K562 (cell line): Measurements from ENCODE around the gene PBRM1.

Experiments
- BHLHE40 ChIP-seq: IDR thresholded peaks from 2 replicates; pipeline ENCODE4 v1.6.1; 2011; ENCODE audit warnings: low read length, improper control_type of control experiment
- C11orf30 ChIP-seq: fragments of 450-650 bp; IDR thresholded peaks from 2 replicates; pipeline ENCODE4 v1.6.1; 2016; ENCODE audit warnings: low read depth, mild to moderate bottlenecking
- HDAC8 ChIP-seq: fragments of 450-650 bp; IDR thresholded peaks from 2 replicates; pipeline ENCODE4 v1.6.1; 2016; ENCODE audit warnings: mild to moderate bottlenecking, missing genetic modification characterization, moderate library complexity, missing compliant biosample characterization
- PHF21A ChIP-seq: fragments of 450-650 bp; IDR thresholded peaks from 2 replicates; pipeline ENCODE4 v1.6.1; 2017; ENCODE audit warnings: low read depth, borderline replicate concordance
- POLR2AphosphoS5 ChIP-seq: IDR thresholded peaks from 2 replicates; pipeline ENCODE4 v1.6.1; 2011; ENCODE audit warnings: mild to moderate bottlenecking, low read depth, low read length, moderate library complexity; ENCODE audit not compliant: control insufficient read depth, insufficient read depth
- RCOR1 ChIP-seq, 2 experiments: IDR thresholded peaks; 2 replicates each; pipeline ENCODE4 v1.6.1; 2012; ENCODE audit warnings: low read depth in 2 of 2, low read length in 2 of 2, borderline replicate concordance in 1 of 2, improper control_type of control experiment in 1 of 2
- SIN3A ChIP-seq, 2 experiments: fragments of 150-350 bp in 1 of 2; IDR thresholded peaks; 2 replicates each; pipeline ENCODE4 v1.6.1; 2011 to 2016; ENCODE audit warnings: borderline replicate concordance in 2 of 2, low read depth in 2 of 2, low read length in 2 of 2, mild to moderate bottlenecking in 2 of 2, moderate library complexity in 2 of 2; ENCODE audit not compliant: control insufficient read depth in 1 of 2
- TAF1 ChIP-seq: IDR thresholded peaks from 2 replicates; pipeline ENCODE4 v1.6.1; 2011; ENCODE audit warnings: mild to moderate bottlenecking, low read length, moderate library complexity; ENCODE audit not compliant: insufficient read depth, control insufficient read depth, severe bottlenecking; ENCODE audit errors: extremely low read depth
- ZNF274 ChIP-seq: IDR thresholded peaks from 2 replicates; pipeline ENCODE4 v1.6.1; 2011; ENCODE audit warnings: low read depth, mild to moderate bottlenecking, low read length, moderate library complexity, borderline replicate concordance
- TF ChIP-seq, protein P1 (sequence below), 3 experiments: IDR thresholded peaks in 2 of 3; conservative IDR thresholded peaks in 1 of 3; 2 replicates each; pipeline ENCODE4 v1.5.1; 2011 to 2012; ENCODE audit warnings: low read length in 3 of 3, mild to moderate bottlenecking in 3 of 3, control low read depth in 2 of 3, improper control_type of control experiment in 1 of 3, inconsistent platforms in 1 of 3, low read depth in 1 of 3, mixed read lengths in 1 of 3, moderate library complexity in 1 of 3; ENCODE audit not compliant: insufficient read depth in 2 of 3
- TF ChIP-seq, protein P2 (sequence below): sonication (generic); formaldehyde crosslinking; IDR thresholded peaks from 2 replicates; pipeline ENCODE4 v1.8.0; 2023; ENCODE audit warnings: mild to moderate bottlenecking, missing genetic modification reagents
- TF ChIP-seq, protein P3 (sequence below), 3 experiments: fragments of 200-800 bp in 1 of 3; sonication (Bioruptor generic) in 1 of 3; sonication (generic) in 1 of 3; formaldehyde crosslinking in 1 of 3; IDR thresholded peaks; 2 replicates each; pipeline versions ENCODE4 v1.6.1 to v1.8.0; 2016 to 2022; ENCODE audit warnings: mild to moderate bottlenecking in 2 of 3, missing compliant biosample characterization in 2 of 3, missing genetic modification characterization in 2 of 3, missing genetic modification reagents in 1 of 3
- TF ChIP-seq, protein P4 (sequence below): fragments of 250-450 bp; sonication (Bioruptor Pico); IDR thresholded peaks from 2 replicates; pipeline ENCODE4 v1.8.0; 2022; ENCODE audit warnings: inconsistent platforms, mild to moderate bottlenecking, moderate library complexity, borderline replicate concordance

DNA sequence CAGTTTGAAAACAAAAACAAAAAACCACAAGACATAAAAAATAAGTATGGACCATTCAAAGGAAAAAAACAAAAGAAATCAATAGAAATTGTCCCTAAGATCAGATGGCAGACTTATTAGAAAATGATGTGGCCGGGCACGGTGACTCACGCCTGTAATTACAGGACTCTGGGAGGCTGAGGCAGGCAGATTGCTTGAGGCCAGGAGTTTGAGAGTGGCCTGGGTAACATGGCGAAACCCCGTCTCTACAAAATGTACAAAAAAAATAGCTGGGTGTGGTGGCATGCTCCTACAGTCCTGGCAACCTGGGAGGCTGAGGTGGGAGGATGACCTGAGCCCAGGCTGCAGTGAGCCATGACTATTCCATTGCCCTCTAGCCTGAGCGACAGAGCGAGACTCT lies 36.8 kb upstream of the PBRM1 start:
- no peak for TF ChIP-seq ZNF274
- TF ChIP-seq POLR2AphosphoS5: no peak
- TF ChIP-seq TAF1: no peak
- no peak for TF ChIP-seq RCOR1 (IDR thresholded peaks at IDR 0.05; ENCODE audit: borderline replicate concordance in 1 of 2, low read depth in 2 of 2, low read length in 2 of 2)
- TF ChIP-seq BHLHE40: no peak
- TF ChIP-seq PHF21A: no peak
- no peak for TF ChIP-seq HDAC8 (tag)
- TF ChIP-seq, protein P1, sequence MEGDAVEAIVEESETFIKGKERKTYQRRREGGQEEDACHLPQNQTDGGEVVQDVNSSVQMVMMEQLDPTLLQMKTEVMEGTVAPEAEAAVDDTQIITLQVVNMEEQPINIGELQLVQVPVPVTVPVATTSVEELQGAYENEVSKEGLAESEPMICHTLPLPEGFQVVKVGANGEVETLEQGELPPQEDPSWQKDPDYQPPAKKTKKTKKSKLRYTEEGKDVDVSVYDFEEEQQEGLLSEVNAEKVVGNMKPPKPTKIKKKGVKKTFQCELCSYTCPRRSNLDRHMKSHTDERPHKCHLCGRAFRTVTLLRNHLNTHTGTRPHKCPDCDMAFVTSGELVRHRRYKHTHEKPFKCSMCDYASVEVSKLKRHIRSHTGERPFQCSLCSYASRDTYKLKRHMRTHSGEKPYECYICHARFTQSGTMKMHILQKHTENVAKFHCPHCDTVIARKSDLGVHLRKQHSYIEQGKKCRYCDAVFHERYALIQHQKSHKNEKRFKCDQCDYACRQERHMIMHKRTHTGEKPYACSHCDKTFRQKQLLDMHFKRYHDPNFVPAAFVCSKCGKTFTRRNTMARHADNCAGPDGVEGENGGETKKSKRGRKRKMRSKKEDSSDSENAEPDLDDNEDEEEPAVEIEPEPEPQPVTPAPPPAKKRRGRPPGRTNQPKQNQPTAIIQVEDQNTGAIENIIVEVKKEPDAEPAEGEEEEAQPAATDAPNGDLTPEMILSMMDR (IDR thresholded peaks at IDR 0.05 in 2 of 3, conservative IDR thresholded peaks at IDR 0.05 in 1 of 3; ENCODE audit: insufficient read depth in 2 of 3, low read depth in 1 of 3, low read length in 3 of 3): no peak
- TF ChIP-seq, protein P2, sequence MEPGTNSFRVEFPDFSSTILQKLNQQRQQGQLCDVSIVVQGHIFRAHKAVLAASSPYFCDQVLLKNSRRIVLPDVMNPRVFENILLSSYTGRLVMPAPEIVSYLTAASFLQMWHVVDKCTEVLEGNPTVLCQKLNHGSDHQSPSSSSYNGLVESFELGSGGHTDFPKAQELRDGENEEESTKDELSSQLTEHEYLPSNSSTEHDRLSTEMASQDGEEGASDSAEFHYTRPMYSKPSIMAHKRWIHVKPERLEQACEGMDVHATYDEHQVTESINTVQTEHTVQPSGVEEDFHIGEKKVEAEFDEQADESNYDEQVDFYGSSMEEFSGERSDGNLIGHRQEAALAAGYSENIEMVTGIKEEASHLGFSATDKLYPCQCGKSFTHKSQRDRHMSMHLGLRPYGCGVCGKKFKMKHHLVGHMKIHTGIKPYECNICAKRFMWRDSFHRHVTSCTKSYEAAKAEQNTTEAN (CRISPR knock-in tag): no peak
- TF ChIP-seq, protein P3, sequence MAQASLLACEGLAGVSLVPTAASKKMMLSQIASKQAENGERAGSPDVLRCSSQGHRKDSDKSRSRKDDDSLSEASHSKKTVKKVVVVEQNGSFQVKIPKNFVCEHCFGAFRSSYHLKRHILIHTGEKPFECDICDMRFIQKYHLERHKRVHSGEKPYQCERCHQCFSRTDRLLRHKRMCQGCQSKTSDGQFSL (CRISPR knock-in tag; IDR thresholded peaks at IDR 0.05): no peak
- TF ChIP-seq, protein P3 (tag; IDR thresholded peaks at IDR 0.05): no peak
- TF ChIP-seq SIN3A (IDR thresholded peaks at IDR 0.05; ENCODE audit: borderline replicate concordance in 2 of 2, control insufficient read depth in 1 of 2, low read depth in 2 of 2, low read length in 2 of 2): no peak
- TF ChIP-seq, protein P4, sequence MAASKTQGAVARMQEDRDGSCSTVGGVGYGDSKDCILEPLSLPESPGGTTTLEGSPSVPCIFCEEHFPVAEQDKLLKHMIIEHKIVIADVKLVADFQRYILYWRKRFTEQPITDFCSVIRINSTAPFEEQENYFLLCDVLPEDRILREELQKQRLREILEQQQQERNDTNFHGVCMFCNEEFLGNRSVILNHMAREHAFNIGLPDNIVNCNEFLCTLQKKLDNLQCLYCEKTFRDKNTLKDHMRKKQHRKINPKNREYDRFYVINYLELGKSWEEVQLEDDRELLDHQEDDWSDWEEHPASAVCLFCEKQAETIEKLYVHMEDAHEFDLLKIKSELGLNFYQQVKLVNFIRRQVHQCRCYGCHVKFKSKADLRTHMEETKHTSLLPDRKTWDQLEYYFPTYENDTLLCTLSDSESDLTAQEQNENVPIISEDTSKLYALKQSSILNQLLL (CRISPR knock-in tag): no peak
- no peak for TF ChIP-seq C11orf30
